GM19193 (cell line): ENCODE results near the gene GNL2.
A peak's percentile ranks its signal among the peaks of the same experiment; 100 is the strongest.

Source experiments
- POLR2A ChIP-seq: IDR thresholded peaks from 4 replicates; pipeline ENCODE4 v1.6.1; 2011; ENCODE audit not compliant: insufficient read depth, insufficient read length; ENCODE audit errors: extremely low read depth

The GNL2 gene

DNA sequence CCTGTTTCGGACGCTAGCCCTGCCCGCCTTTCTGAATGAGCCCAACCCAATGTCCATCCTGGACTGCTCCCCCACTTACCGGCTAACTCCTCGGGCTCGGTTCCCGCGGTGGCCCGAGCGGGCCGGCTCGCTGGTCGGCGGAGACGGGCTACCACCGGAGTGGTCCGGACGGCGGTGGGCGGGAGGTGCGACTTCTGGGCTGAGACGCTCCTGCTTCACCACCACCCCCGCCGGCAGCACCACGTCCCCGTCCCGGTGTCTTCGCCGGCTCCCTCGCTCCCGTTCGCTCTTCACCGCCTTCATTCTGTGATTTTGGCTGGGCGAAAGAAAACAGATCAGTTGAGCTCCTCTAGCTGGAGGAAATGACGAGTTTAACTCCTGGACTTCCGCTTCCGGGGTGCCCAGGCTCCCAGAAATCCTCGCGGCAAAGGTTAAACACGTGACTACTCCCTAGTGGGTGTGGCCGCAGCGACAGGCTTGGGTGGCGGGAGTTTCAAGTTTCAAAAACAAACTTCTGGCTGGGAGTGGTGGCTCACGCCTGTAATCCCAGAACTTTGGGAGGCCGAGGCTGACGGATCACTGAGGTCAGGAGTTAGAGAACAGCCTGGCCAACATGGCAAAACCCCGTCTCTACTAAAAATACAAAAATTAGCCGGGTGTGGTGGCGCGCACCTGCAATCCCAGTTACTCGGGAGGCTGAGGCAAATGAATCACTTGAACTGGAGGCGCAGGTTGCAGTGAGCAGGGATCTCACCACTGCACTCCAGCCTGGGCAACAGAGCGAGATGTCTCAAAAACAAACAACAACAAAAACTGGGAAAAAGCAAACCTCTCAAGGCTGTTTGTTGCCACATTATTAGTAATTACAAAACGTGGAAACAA lies 41.6 kb downstream of the GNL2 start, which contains the start of gene SNIP1:
SNIP1 (minus strand) TSS at position 367 of the 882 bp plus-strand sequence; CDS start at position 303, 64 bp downstream.
- peak; percentile 76 for TF ChIP-seq POLR2A

GRCh38 chr1:37553598-37553926 lies 42.2 kb downstream of the GNL2 start:
- TF ChIP-seq POLR2A = no peak

DNA sequence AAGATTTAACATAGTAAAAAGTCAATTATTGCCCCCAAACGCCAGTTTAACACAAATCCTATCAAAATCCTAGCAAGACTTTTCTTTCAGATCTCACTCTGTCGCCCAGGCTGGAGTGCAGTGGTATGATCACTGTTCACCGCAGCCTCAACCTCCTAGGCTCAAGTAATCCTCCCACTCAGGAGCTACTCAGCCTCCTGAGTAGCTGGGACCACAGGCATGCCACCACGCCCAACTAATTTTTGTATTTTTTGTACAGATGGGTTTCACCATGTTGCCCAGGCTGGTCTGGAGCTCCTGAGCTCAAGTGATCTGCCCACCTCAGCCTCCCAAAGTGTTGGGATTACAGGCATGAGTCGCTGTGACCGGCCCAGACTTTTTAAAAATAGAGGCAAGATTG lies 46.4 kb downstream of the GNL2 start:
- no peak for TF ChIP-seq POLR2A

GRCh38 chr1:37545019-37545418 lies 50.7 kb downstream of the GNL2 start:
- no peak for TF ChIP-seq POLR2A

DNA sequence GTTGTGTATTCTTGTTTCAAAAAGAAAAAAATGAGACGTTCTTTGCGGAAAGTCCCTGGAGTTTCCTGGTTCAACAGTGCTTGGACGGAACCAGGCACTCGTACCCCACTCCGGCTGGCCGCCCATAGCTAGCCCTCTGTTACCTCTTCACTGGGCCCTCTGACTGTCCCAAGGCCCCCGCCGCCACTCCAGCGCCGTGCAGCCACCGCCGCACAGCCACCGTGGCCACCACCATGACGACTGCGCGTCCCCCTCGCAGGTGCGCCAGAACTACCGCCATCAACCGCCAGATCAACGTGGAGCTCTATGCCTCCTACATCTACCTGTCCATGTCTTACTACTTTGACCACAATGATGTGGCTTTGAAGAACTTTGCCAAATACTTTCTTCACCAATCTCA lies 51.2 kb downstream of the GNL2 start:
- no peak for TF ChIP-seq POLR2A

DNA sequence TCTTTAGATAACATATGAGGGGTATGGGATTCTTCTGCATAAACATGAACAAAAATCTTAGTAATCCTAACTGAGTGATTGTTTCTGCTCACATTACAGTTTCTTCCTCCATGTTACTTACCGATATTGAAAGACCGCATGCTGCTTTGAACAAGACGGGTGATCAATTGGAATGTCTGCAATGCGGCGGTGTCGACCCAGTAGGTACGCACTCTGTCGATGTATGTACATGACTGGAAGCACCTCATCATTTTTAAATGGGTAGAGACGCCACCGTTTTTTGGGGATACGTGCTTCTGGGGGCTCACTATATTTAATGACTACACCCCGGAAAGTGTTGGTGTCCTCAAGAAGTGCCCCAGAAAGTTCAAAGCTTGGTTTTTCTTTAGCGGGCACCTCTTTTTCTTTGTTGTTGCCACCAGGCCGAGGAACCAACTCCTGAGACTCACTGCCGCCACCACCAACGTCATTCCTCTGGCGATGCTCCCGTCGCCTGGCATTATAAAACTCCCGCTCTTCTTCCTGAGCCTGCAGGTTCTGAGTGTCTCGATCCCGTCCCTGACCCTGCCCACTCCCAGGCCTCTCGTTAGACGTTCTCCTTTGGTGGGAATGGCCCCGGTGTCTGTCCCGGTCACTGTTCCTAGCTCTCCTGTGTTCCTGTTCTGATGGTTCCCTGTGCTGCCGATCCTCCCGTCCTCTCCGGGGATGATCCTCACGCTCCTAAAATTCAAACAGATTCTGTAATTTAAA lies 55.5 kb downstream of the GNL2 start:
- no peak for TF ChIP-seq POLR2A

- TF ChIP-seq POLR2A = no peak
Observed at GRCh38 chr1:37537378-37537777, 58.4 kb downstream of the GNL2 start.

DNA sequence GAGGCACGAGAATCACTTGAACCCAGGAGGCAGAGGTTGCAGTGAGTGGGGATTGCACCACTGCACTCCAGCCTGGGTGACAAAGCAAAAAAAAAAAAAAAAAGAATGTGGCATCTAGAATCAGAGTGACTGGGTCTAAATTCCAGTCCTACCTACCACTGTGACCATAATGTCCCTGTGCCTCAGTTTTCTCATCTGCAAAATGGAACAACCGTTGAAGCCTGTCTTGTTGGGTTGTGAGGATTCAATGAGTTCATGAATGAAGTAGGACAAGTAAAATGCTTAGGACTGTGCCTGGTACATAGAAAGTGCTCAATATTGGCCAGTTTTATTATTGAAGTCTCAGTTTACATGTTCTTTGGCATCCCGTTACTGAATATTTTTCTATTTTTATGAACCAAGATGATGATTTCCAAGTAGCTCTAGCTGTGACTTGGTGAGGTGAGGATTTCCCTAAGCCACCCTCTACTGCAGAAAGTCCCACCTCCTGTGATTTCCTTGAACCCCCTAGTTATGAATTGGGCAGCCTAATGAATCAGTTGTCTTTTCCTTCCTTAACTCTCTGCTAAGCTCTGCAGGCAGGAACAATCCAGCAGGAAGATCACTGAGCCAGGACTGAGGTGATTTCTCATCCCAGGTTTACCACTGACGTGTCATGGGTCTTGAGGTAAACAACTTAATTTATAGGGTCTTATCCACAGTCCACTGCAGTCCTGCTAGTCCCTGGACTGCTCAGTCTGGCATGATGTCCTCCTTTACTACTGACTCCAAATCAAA lies 62.2 kb downstream of the GNL2 start:
- TF ChIP-seq POLR2A = no peak

- TF ChIP-seq POLR2A = no peak
Observed at GRCh38 chr1:37519613-37520012, 76.1 kb downstream of the GNL2 start.

DNA sequence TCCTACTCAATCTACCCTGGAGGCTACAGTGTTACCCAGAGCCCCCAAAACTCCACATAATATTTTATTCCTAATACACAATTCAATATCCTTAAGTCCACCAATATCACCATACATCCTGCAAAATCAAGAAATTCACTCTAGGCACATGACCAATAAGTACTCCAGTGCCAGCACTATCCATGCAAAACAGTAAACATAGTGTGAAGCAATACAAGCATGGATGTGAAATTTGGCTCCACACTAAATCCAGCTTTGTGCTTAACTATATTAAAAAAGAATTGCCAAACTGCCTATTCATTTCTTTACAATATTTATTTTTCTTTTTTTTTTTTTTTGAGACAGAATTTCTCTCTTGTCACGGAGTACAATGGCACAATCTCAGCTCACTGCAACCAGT lies 78.2 kb downstream of the GNL2 start:
- TF ChIP-seq POLR2A = no peak
